ENCODE data around the gene XPNPEP3.

The XPNPEP3 gene

DNA sequence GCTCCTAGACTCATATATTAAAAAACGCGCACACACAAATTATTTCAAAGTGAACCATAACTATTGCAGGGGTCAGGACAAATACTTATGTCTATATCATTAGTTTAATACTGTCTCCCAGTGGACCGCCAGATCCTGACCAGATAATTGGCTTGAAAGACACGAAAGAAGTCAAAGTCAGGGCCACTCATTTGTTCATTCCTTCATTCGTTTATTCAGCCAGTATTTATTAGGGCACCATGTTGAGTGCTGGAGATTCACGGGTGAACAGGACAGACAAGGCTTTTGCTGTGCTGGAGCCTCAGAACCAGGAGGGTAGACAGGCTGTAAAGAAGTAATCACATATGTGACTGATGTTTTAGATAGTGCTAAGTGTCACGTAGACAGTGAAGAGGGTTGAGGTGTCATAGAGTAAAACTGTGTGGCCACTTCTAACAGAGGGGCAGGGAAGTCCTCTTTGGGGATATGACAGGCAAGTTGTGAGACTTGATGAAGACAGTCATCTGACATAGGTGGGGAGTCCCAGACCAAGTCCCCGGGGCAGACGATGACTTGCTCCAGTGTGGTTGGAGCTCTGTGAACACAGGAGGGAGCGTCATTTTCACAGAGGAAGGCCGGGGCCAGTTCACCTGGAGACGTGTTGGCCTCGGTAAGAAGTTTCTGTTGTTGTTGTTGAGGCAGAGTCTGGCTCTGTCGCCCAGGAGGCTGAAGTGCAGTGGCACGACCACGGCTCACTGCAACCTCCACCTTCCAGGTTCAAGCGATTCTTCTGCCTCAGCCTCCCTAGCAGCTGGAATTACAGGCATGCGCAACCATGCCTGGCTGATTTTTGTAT is 120.1 kb downstream of the XPNPEP3 start:
- H3K4me3 ChIP-seq (ENCODE audit: low read depth, low read length), result no peak overlapping the region
- TF ChIP-seq, protein P1, sequence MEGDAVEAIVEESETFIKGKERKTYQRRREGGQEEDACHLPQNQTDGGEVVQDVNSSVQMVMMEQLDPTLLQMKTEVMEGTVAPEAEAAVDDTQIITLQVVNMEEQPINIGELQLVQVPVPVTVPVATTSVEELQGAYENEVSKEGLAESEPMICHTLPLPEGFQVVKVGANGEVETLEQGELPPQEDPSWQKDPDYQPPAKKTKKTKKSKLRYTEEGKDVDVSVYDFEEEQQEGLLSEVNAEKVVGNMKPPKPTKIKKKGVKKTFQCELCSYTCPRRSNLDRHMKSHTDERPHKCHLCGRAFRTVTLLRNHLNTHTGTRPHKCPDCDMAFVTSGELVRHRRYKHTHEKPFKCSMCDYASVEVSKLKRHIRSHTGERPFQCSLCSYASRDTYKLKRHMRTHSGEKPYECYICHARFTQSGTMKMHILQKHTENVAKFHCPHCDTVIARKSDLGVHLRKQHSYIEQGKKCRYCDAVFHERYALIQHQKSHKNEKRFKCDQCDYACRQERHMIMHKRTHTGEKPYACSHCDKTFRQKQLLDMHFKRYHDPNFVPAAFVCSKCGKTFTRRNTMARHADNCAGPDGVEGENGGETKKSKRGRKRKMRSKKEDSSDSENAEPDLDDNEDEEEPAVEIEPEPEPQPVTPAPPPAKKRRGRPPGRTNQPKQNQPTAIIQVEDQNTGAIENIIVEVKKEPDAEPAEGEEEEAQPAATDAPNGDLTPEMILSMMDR (IDR thresholded peaks at IDR 0.05; ENCODE audit: low read depth, low read length), result no peak

DNA sequence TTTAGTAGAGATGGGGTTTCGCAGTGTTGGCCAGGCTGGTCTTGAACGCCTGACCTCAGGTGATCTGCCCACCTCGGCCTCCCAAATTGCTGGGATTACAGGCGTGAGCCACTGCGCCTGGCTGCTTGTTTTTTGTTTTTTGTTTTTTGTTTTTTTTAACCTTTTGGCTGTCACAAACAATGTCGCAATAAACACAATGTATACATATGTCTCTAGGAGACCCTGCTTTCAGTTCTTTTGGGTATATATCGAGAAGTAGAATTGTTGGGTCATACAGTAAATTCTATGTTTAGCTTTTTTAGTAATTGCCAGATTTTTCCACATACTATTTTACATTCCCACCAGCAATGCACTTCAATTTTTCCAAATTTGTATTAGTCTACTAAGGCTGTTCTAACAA is 122.2 kb downstream of the XPNPEP3 start:
- TF ChIP-seq, protein P1 (IDR thresholded peaks at IDR 0.05; ENCODE audit: low read depth, low read length), result no peak
- no peak overlapping the region for H3K4me3 ChIP-seq (ENCODE audit: low read depth, low read length)

DNA sequence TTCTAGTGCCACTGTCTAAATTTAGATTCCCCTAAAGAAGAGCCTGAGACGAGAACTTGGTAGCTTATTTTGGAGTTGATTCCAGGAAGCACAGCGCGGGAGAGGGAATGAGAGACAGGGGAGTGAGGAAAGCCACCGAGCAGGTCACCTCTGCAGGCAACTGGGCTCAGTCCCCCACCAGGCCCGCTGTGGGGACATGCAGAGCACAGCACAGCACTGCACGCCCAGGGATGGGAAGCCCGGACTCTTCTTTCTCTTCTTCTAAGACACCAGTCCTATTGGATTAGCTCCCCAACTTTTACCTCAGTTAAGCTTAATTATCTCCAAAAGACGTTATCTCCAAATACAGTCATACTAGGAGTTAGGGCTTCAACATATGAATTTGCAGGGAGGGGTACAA is 122.9 kb downstream of the XPNPEP3 start:
- TF ChIP-seq, protein P1 (IDR thresholded peaks at IDR 0.05; ENCODE audit: low read depth, low read length), result no peak
- H3K4me3 ChIP-seq (ENCODE audit: low read depth, low read length), result no peak overlapping the region
